SK-N-MC (cell line): ENCODE measurements around the gene IL17C.

Source experiments
- EZH2 ChIP-seq: fragments of 200-600 bp; sonication (generic); IDR thresholded peaks from one replicate; pipeline ENCODE4 v1.6.1; 2017; ENCODE audit warnings: antibody characterized with exemption
- FOXP2 ChIP-seq: optimal IDR thresholded peaks from 2 replicates; pipeline ENCODE3; 2011; ENCODE audit warnings: mild to moderate bottlenecking, moderate library complexity; ENCODE audit not compliant: insufficient read depth; ENCODE audit errors: extremely low read length, control extremely low read depth
- POLR2AphosphoS5 ChIP-seq: IDR thresholded peaks from 2 replicates; pipeline ENCODE4 v1.6.1; 2012; ENCODE audit warnings: mild to moderate bottlenecking, low read depth, low read length, borderline replicate concordance

- TF ChIP-seq POLR2AphosphoS5 (no peak), EZH2 (no peak), FOXP2 (no peak)
Observed at GRCh38 chr16:88605186-88606147, 32.9 kb upstream of the IL17C start.
